ENCODE results near the gene RASSF5. TPM values are rescaled to one million over a fixed set of nuclear protein-coding genes. Genes with fewer than 3 reads are reported as not detected.
"Not testable (repeated sequence)": the region's sequence is repeated elsewhere in the genome, so short reads cannot be mapped to it uniquely, and the experiment has no call there.

The RASSF5 gene
- total RNA-seq, 1 experiment from 2014 or later: 0.69 TPM

GRCh38 chr1:206569556-206569955 lies 62.2 kb downstream of the RASSF5 start:
- no peak for DNase-seq (ENCODE audit: low read depth)

GRCh38 chr1:206570529-206570928 lies 63.2 kb downstream of the RASSF5 start:
- DNase-seq (ENCODE audit: low read depth): no peak

GRCh38 chr1:206572835-206573234 lies 65.5 kb downstream of the RASSF5 start:
- DNase-seq (ENCODE audit: low read depth): no peak

GRCh38 chr1:206573319-206573718 lies 66.0 kb downstream of the RASSF5 start:
- DNase-seq (ENCODE audit: low read depth): no peak

GRCh38 chr1:206573762-206574161 lies 66.4 kb downstream of the RASSF5 start:
- DNase-seq (ENCODE audit: low read depth): no peak

- DNase-seq (ENCODE audit: low read depth): peak; percentile 55
Measured at GRCh38 chr1:206575165-206575893, 68.0 kb downstream of the RASSF5 start.

- no peak for DNase-seq (ENCODE audit: low read depth)
Measured at GRCh38 chr1:206575894-206576737, 68.8 kb downstream of the RASSF5 start.

- no peak for DNase-seq (ENCODE audit: low read depth)
Measured at GRCh38 chr1:206577626-206578025, 70.3 kb downstream of the RASSF5 start.

- no peak for DNase-seq (ENCODE audit: low read depth)
Measured at GRCh38 chr1:206578068-206578977, 71.0 kb downstream of the RASSF5 start.

- no peak for DNase-seq (ENCODE audit: low read depth)
Measured at GRCh38 chr1:206578978-206579374, 71.6 kb downstream of the RASSF5 start.

GRCh38 chr1:206579747-206580437 lies 72.6 kb downstream of the RASSF5 start:
- peak; percentile 83 for DNase-seq (ENCODE audit: low read depth)

- DNase-seq (ENCODE audit: low read depth): no peak
Measured at GRCh38 chr1:206580438-206581113, 73.2 kb downstream of the RASSF5 start.

GRCh38 chr1:206581114-206581497 lies 73.8 kb downstream of the RASSF5 start:
- DNase-seq (ENCODE audit: low read depth): not testable (repeated sequence)

GRCh38 chr1:206581571-206581981 lies 74.2 kb downstream of the RASSF5 start:
- DNase-seq (ENCODE audit: low read depth): no peak

- no peak for DNase-seq (ENCODE audit: low read depth)
Measured at GRCh38 chr1:206582537-206582936, 75.2 kb downstream of the RASSF5 start.

- DNase-seq (ENCODE audit: low read depth): no peak
Measured at GRCh38 chr1:206582971-206583706, 75.8 kb downstream of the RASSF5 start.

GRCh38 chr1:206583707-206584648 lies 76.6 kb downstream of the RASSF5 start:
- peak; percentile 68 for DNase-seq (ENCODE audit: low read depth)

- DNase-seq (ENCODE audit: low read depth): no peak
Measured at GRCh38 chr1:206584683-206585082, 77.4 kb downstream of the RASSF5 start.

Data from Daoy (cell line).